Ureter (tissue), 1 donor: ENCODE data around the gene CMTM3. TPM values are rescaled to one million over a fixed set of nuclear protein-coding genes. Genes with fewer than 3 reads are reported as not detected.
A peak's percentile ranks its signal among the peaks of the same experiment; 100 is the strongest.
"Not testable (repeated sequence)": the region's sequence is repeated elsewhere in the genome, so short reads cannot be mapped to it uniquely, and the experiment has no call there.

Experiments
- DNase-seq: peaks from one replicate; pipeline ENCODE4 v3.0.0-alpha.2; 2020; ENCODE audit warnings: low spot score
- total RNA-seq: library from RNA; stranded (reverse); gene quantifications from one replicate; pipeline ENCODE4 v1.2.4, GENCODE V29; 2023
- donor health status: DM: yes; HTN: yes; CAD: no.

CMTM3 gene
- total RNA-seq, 1 donor from 2014 or later: 25.4 TPM

DNA sequence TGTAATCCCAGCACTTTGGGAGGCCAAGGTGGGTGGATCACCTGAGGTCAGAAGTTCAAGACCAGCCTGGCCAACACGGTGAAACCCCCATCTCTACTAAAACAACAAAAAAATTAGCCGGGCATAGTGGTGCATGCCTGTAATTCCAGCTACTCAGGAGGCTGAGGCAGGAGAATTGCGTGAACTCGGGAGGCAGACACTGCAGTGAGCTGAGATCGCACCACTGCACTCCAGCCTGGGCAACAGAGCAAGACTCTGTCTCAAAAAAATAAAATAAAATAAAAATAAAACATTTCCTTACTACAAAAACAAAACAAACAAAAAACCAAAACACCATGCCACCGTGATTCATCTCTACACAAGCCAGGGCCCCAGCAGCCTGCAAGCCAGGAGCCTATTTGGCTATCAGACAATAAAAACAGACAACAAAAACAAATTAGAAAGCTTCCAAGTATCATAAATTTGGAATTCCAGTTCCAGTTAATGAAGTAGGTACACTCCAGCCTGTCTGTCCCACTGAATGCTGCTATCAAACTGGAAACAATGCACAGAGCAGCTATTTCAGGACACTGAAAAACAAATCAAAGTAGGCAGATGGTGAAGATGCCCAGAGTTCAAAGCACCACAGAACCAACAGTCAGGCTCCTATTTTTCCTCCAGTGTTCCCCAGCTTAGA, 57.3 kb downstream of the CMTM3 start:
- DNase-seq: not testable (repeated sequence)

- peak; percentile 13 for DNase-seq
These were observed 58.1 kb downstream of the CMTM3 start for GRCh38 chr16:66662445-66663194.

Other genes starting within 250 kb of the CMTM3 start
- 25.8 TPM for gene CDH5, start 238.0 kb upstream of the CMTM3 start, total RNA-seq
- gene BEAN1, start 177.4 kb upstream of the CMTM3 start, total RNA-seq: 1.6 TPM
- 37.9 TPM for gene TK2, start 54.6 kb upstream of the CMTM3 start, total RNA-seq
- 34.0 TPM for gene CKLF, start 52.1 kb upstream of the CMTM3 start, total RNA-seq
- 4.3 TPM for gene CMTM1, start 38.3 kb upstream of the CMTM3 start, total RNA-seq
- gene CMTM2, start 25.2 kb upstream of the CMTM3 start, total RNA-seq: not detected
- gene CMTM4, start 92.0 kb downstream of the CMTM3 start, total RNA-seq: 31.6 TPM
- 143 TPM for gene DYNC1LI2, start 146.9 kb downstream of the CMTM3 start, total RNA-seq
- 1.0 TPM for gene TERB1, start 196.9 kb downstream of the CMTM3 start, total RNA-seq
- 67.8 TPM for gene NAE1, start 226.3 kb downstream of the CMTM3 start, total RNA-seq
- gene CA7, start 239.7 kb downstream of the CMTM3 start, total RNA-seq: not detected